HFF-Myc (cell line): ENCODE results near the gene ZSWIM8.

Source experiments
- DNase-seq: peaks from one replicate; pipeline ENCODE4 v3.0.0-alpha.2; 2011; ENCODE audit warnings: low read depth; ENCODE audit errors: extremely low read depth
- H3K4me3 ChIP-seq: replicated peaks from 2 replicates; pipeline ENCODE4 v1.5.1; 2011; ENCODE audit warnings: low read depth, mild to moderate bottlenecking, control low read depth, low read length
- TF ChIP-seq, protein P1 (sequence below): IDR thresholded peaks from 2 replicates; pipeline ENCODE4 v1.5.1; 2012; ENCODE audit warnings: mild to moderate bottlenecking, low read depth, low read length, control low read depth; ENCODE audit errors: missing control alignments

The ZSWIM8 gene

DNA sequence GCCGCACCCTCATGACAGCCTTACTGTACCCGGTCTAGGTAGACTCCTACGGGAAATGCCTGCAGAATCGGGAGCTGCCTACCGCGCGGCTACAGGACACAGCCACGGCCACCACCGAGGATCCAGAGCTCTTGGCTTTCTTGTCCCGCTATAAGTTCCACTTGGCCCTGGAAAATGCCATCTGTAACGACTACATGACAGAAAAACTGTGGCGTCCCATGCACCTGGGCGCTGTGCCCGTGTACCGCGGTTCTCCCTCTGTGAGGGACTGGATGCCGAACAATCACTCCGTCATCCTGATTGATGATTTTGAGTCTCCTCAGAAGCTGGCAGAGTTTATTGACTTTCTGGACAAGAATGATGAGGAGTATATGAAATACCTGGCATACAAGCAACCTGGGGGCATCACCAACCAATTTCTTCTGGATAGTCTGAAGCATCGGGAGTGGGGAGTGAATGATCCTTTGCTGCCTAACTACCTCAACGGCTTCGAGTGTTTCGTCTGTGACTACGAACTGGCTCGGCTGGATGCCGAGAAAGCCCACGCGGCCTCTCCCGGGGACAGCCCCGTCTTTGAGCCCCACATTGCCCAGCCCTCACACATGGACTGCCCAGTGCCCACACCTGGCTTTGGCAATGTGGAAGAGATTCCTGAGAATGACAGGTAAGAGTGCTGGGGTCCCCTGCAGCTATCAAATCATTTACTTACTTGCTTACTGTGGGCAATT is 12.1 kb upstream of the ZSWIM8 start:
- TF ChIP-seq, protein P1, sequence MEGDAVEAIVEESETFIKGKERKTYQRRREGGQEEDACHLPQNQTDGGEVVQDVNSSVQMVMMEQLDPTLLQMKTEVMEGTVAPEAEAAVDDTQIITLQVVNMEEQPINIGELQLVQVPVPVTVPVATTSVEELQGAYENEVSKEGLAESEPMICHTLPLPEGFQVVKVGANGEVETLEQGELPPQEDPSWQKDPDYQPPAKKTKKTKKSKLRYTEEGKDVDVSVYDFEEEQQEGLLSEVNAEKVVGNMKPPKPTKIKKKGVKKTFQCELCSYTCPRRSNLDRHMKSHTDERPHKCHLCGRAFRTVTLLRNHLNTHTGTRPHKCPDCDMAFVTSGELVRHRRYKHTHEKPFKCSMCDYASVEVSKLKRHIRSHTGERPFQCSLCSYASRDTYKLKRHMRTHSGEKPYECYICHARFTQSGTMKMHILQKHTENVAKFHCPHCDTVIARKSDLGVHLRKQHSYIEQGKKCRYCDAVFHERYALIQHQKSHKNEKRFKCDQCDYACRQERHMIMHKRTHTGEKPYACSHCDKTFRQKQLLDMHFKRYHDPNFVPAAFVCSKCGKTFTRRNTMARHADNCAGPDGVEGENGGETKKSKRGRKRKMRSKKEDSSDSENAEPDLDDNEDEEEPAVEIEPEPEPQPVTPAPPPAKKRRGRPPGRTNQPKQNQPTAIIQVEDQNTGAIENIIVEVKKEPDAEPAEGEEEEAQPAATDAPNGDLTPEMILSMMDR: no peak
- no peak for DNase-seq
- peak overlapping the region; percentile 65 for H3K4me3 ChIP-seq

DNA sequence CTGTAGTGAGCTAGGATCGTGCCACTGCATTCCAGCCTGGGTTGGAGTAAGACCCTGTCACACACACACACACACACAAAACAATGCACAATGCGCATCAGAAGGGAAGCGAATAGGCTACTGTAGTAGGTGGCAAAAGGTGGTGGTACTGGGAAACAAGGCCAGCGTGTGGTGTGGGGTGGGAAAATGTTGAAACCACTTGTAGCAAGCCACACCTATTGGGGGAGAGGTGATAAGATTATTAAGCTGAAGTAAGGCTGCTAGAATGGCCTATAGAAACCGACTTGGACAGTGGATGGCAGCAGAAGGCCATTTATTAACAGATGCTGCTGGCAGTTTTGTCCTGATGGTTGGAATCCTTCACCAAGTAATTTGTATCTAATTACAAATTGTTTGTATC is 10.8 kb upstream of the ZSWIM8 start:
- no peak for DNase-seq
- TF ChIP-seq, protein P1: no peak
- peak overlapping the region; percentile 65 for H3K4me3 ChIP-seq

DNA sequence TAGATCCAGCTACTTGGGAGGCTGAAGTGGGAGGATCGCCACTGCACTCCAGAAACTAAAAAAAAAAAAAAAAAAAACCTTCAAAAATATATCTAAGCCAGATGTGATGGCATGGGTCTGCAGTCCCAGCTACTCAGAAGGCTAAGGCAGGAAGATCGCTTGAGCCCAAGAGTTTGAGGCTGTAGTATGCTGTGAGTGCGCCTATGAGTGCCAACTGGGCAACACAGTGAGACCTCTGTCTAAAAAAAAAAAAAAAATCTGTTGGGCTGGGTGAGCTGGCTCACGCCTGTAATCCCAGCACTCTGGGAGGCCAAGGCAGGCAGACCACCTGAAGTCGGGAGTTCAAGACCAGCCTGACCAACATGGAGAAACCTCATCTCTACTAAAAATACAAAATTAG is 6.4 kb upstream of the ZSWIM8 start:
- TF ChIP-seq, protein P1: no peak
- H3K4me3 ChIP-seq: no peak overlapping the region

DNA sequence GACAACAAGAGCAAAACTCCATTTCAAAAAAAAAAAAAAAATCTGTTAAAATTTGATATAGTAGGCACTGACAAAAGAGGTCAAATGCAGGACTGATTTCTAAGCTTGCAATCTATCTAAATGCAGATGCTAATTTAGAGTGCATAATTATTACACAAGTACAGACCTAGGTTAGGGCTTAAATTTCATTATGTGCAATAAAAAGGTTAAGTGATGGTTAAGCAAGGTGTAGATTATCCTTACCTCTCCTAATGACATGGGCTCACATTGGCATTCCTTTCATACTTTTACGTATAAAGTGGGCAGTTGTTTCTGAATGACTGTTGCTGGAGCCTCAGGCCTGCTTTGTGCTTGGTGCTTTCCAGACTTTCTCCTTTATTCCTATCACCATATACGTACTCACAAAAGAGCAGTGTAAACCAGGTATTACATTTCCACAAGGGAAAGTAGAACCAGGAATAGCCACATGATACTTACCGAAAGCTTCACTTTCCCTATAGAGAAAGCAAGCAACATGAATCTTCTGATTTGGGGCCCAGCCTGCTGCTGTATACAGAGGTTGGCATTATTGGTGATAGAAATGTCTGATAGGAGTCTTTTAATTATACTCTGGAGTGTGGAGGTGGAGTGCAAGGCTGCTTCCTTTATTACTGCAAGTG is 5.7 kb upstream of the ZSWIM8 start:
- TF ChIP-seq, protein P1: no peak
- no peak for DNase-seq
- no peak overlapping the region for H3K4me3 ChIP-seq

More for the DNA sequence above, 6.4 kb upstream of the ZSWIM8 start:
- no peak for DNase-seq

DNA sequence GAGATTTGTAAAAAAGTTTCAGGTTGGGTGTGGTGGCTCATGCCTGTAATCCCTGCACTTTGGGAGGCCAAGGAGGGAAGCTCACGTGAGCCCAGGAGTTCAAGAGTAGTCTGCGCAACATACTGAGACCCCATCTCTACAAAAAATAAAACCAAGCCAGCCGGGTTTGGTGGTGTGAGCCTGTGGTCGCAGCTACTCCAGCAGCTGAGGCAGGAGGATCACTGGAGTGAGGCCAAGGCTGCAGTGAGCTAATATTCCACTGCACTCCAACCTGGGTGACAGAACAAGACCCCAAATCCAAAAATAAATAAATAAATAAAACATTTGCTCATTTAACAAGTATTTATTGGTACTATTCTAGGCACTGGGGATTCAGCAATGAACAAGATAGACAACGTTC is 5.1 kb upstream of the ZSWIM8 start:
- TF ChIP-seq, protein P1: no peak
- peak overlapping the region; percentile 90 for H3K4me3 ChIP-seq
- no peak for DNase-seq

DNA sequence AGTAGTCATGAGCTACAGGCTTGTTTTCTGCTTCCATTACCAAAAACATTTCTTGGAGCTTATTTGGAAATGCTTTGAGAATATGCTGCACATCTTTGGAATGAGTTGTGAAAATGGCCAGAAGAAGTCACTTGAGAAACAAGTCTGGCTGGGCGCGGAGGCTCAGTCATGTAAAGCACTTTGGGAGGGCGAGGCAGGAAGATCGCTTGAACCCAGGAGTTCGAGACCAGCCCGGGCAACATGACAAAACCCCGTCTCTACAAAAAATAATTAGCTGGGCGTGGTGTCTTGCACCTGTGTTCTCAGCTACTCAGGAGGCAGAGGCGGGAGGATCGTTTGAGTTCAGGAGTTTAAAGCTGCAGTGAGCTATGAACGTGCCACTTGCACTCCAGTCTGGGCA is 4.4 kb upstream of the ZSWIM8 start:
- DNase-seq: no peak
- H3K4me3 ChIP-seq: peak overlapping the region; percentile 90
- TF ChIP-seq, protein P1: no peak
